ENCODE data around the gene STRADB. TPM values are rescaled to one million over a fixed set of nuclear protein-coding genes. Genes with fewer than 3 reads are reported as not detected.

STRADB gene
- total and polyA plus RNA-seq, 2 of the 4 experiments (the other 2 are of a cell fraction), result 14.9 to 31.5 TPM

DNA sequence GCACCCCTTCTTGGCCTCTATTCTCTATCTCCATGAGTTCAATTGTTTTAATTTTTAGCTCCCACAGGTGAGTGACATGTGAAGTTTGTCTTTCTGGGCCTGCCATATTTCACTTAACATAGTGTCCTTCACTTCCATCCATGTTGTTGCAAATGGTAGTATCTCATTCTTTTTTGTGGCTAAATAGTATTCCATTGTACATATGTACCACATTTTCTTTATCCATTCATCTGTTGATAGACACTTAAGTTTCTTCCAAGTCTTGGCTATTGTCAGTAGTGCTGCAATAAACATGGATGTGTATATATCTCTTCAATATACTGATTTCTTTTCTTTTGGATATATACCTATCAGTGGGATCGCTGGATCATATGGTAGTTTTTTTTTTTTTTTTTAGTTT lies 9.0 kb downstream of the STRADB start:
- no CpG with 5 or more reads among the region's 1 CpG for WGBS, 2 experiments (ENCODE audit: extremely low coverage in 2 of 2, insufficient read length in 1 of 2)
- H4K8ac ChIP-seq (ENCODE audit: low read depth in 2 of 2, low read length in 2 of 2), result no peak overlapping the region
- ChIA-PET CTCF (no interaction called here), POLR2A (ENCODE audit: unreplicated experiment) (no interaction called here)
- no peak overlapping the region for H3K56ac ChIP-seq (ENCODE audit: extremely low read depth, insufficient read depth, low read length)
- no peak overlapping the region for H3K4me2 ChIP-seq (ENCODE audit: low read depth, low read length)
- H3K23ac ChIP-seq (ENCODE audit: low read depth, low read length), result no peak overlapping the region
- no peaks in the 10 kb centered on the region; the same call in 1 of the 2 replicates for H3K9me1 ChIP-seq (ENCODE audit: insufficient read depth, low read length)
- H3K4me1 ChIP-seq (ENCODE audit: control insufficient read depth, insufficient read depth, low read length), result peaks cover 8% of the 10 kb centered on the region
- H4K5ac ChIP-seq (ENCODE audit: low read depth, low read length), result no peak overlapping the region
- no peak overlapping the region for H2BK5ac ChIP-seq (ENCODE audit: low read depth, low read length, poor library complexity, severe bottlenecking)
- H3K79me1 ChIP-seq (ENCODE audit: low read depth in 1 of 2, low read length in 2 of 2), result peaks cover 2 to 3% of the 10 kb centered on the region in 2 experiments; a peak in 1 of 4 replicates
- no peaks in the 10 kb centered on the region for H3K27me3 ChIP-seq (ENCODE audit: control insufficient read depth, insufficient read depth, low read length)
- H3K4me3 ChIP-seq (ENCODE audit: insufficient read depth, low read depth, low read length), result no peak overlapping the region
- no peaks in the 10 kb centered on the region for H4K20me1 ChIP-seq (ENCODE audit: insufficient read depth, low read length)
- no peak overlapping the region for H2BK120ac ChIP-seq (ENCODE audit: low read depth, low read length)
- H4K91ac ChIP-seq (ENCODE audit: insufficient read depth, low read depth, low read length), result no peak overlapping the region
- ATAC-seq (ENCODE audit: low read depth), result no peak
- in situ Hi-C loops (cut with MboI; ENCODE audit: low sequenced_read_pairs), result no loop called here
- no TSS peak for BruUV-seq (replicated peaks)
- H3K14ac ChIP-seq (replicated peaks; ENCODE audit: low read depth, low read length), result no peak overlapping the region
- no peak overlapping the region for H2AK9ac ChIP-seq (replicated peaks; ENCODE audit: low read depth, low read length, poor library complexity)
- DNase-seq, result no peak
- H2AK5ac ChIP-seq (ENCODE audit: low read depth, low read length), result no peak overlapping the region
- no peak overlapping the region for H3K27ac ChIP-seq (ENCODE audit: insufficient read depth, low read length)
- TF ChIP-seq NFE2L2 (IDR thresholded peaks at IDR 0.05; ENCODE audit: low read depth, low read length), result no peak
- no peak for TF ChIP-seq CHD1 (IDR thresholded peaks at IDR 0.05; ENCODE audit: low read depth, low read length)
- TF ChIP-seq MXI1 (IDR thresholded peaks at IDR 0.05; ENCODE audit: borderline replicate concordance, low read depth, low read length), result no peak
- no peak for TF ChIP-seq RCOR1 (IDR thresholded peaks at IDR 0.05; ENCODE audit: insufficient replicate concordance, low read length)
- TF ChIP-seq RFX5 (IDR thresholded peaks at IDR 0.05; ENCODE audit: low read depth, low read length), result no peak
- no peak for TF ChIP-seq POLR2A (IDR thresholded peaks at IDR 0.05; ENCODE audit: low read depth, low read length)
- no peak for TF ChIP-seq FOS (IDR thresholded peaks at IDR 0.05; ENCODE audit: low read depth, low read length)
- no peak for TF ChIP-seq MAFK (IDR thresholded peaks at IDR 0.05; ENCODE audit: low read depth, low read length)
- TF ChIP-seq, protein P1, sequence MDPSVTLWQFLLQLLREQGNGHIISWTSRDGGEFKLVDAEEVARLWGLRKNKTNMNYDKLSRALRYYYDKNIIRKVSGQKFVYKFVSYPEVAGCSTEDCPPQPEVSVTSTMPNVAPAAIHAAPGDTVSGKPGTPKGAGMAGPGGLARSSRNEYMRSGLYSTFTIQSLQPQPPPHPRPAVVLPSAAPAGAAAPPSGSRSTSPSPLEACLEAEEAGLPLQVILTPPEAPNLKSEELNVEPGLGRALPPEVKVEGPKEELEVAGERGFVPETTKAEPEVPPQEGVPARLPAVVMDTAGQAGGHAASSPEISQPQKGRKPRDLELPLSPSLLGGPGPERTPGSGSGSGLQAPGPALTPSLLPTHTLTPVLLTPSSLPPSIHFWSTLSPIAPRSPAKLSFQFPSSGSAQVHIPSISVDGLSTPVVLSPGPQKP (IDR thresholded peaks at IDR 0.05; ENCODE audit: borderline replicate concordance, low read depth, low read length), result no peak
- no peak for TF ChIP-seq SMC3 (IDR thresholded peaks at IDR 0.05; ENCODE audit: low read depth, low read length)
- TF ChIP-seq MAZ (IDR thresholded peaks at IDR 0.05; ENCODE audit: borderline replicate concordance, low read depth, low read length), result no peak
- TF ChIP-seq BHLHE40 (IDR thresholded peaks at IDR 0.05; ENCODE audit: low read depth, low read length), result no peak
- TF ChIP-seq, protein P2, sequence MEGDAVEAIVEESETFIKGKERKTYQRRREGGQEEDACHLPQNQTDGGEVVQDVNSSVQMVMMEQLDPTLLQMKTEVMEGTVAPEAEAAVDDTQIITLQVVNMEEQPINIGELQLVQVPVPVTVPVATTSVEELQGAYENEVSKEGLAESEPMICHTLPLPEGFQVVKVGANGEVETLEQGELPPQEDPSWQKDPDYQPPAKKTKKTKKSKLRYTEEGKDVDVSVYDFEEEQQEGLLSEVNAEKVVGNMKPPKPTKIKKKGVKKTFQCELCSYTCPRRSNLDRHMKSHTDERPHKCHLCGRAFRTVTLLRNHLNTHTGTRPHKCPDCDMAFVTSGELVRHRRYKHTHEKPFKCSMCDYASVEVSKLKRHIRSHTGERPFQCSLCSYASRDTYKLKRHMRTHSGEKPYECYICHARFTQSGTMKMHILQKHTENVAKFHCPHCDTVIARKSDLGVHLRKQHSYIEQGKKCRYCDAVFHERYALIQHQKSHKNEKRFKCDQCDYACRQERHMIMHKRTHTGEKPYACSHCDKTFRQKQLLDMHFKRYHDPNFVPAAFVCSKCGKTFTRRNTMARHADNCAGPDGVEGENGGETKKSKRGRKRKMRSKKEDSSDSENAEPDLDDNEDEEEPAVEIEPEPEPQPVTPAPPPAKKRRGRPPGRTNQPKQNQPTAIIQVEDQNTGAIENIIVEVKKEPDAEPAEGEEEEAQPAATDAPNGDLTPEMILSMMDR (conservative IDR thresholded peaks at IDR 0.05; ENCODE audit: low read depth, low read length), result no peak
- no peak for TF ChIP-seq RAD21 (IDR thresholded peaks at IDR 0.05; ENCODE audit: low read length)
- no peak for TF ChIP-seq CEBPB (IDR thresholded peaks at IDR 0.05; ENCODE audit: low read depth, low read length)
- TF ChIP-seq, protein P3, sequence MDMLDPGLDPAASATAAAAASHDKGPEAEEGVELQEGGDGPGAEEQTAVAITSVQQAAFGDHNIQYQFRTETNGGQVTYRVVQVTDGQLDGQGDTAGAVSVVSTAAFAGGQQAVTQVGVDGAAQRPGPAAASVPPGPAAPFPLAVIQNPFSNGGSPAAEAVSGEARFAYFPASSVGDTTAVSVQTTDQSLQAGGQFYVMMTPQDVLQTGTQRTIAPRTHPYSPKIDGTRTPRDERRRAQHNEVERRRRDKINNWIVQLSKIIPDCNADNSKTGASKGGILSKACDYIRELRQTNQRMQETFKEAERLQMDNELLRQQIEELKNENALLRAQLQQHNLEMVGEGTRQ (IDR thresholded peaks at IDR 0.05; ENCODE audit: low read depth, low read length), result no peak
- peaks cover 14% of the 10 kb centered on the region for H3K36me3 ChIP-seq (ENCODE audit: control insufficient read depth, insufficient read depth, low read length)
- no peak overlapping the region for H2BK20ac ChIP-seq (ENCODE audit: low read depth, low read length)
- no peak overlapping the region for H2AFZ ChIP-seq (replicated peaks; ENCODE audit: low read length, poor library complexity)
- no peak overlapping the region for H3K4ac ChIP-seq (ENCODE audit: low read depth, low read length)
- no peak overlapping the region for H2BK15ac ChIP-seq (ENCODE audit: low read depth, low read length)
- no peak overlapping the region for H3K18ac ChIP-seq (ENCODE audit: low read depth, low read length)
- H3K9me3 ChIP-seq (ENCODE audit: control insufficient read depth, insufficient read depth, low read length), result peaks cover 2% of the 10 kb centered on the region; the same call in 1 of the 2 replicates
- intact Hi-C loops (cut with micrococcal nuclease), result no loop called here
- dilution Hi-C loops (cut with HindIII; ENCODE audit: low sequenced_read_pairs, unreplicated experiment), result no loop called here
- H3K9ac ChIP-seq (ENCODE audit: low read depth, low read length), result no peak overlapping the region
